Measurements from ENCODE around the gene SMYD4. TPM values are rescaled to one million over a fixed set of nuclear protein-coding genes. Genes with fewer than 3 reads are reported as not detected.
A peak's percentile ranks its signal among the peaks of the same experiment; 100 is the strongest.
"Not testable (repeated sequence)": the region's sequence is repeated elsewhere in the genome, so short reads cannot be mapped to it uniquely, and the experiment has no call there.

The SMYD4 gene
- polyA plus RNA-seq (2014; cell fraction: cytosol; rRNA removed), result 18.8 and 23.3 TPM in 2 replicates
- polyA plus RNA-seq (2014; cell fraction: nucleus; rRNA removed), result 18.7 and 33.4 TPM in 2 replicates

- DNase-seq (ENCODE audit: low spot score), result peak; percentile 90
Observed at GRCh38 chr17:1829592-1830257, at the start of gene SMYD4, which contains the start of gene RPA1. Gene SMYD4 (minus strand): TSS chr17:1829902. CDS start chr17:1827994, 1,908 bp downstream. Gene RPA1 (plus strand): TSS chr17:1830005. CDS start chr17:1830094, 89 bp downstream.

- no peak for DNase-seq (ENCODE audit: low spot score)
Observed at GRCh38 chr17:1878419-1879121, 48.9 kb upstream of the SMYD4 start.

DNA sequence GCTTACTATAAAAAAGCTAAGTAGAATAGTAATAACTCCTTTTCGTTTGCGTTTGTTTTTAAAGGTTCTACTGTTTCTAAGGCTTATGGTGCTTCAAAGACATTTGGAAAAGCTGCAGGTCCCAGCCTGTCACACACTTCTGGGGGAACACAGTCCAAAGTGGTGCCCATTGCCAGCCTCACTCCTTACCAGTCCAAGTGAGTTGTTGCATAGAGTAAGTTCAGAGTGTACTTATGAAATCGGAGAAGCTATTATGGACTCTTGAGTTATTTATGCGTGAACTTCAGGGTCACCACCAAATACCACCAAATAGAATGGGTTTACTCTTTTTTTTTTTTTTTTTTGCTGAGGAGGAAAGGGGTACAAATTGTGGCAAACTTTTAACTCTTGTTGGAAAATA is 45.9 kb upstream of the SMYD4 start:
- DNase-seq (ENCODE audit: low spot score), result no peak

DNA sequence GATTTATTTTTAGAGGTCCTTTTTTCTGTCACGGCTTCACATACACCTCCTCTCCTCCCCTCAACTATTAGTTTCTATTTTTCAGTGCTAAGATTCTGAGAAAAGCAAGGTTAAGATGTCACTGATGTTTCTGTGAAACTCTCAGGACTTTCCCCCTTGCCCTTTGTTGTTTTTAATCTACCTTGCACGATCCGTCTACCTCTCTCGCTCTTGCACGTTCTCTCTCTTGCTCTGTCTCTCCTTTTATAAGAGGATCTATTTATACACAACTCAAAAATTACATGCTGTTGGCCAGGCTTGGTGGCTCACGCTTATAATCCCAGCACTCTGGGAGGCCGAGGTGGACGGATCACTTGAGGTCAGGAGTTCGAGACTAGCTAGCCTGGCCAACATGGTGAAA is 43.7 kb upstream of the SMYD4 start:
- DNase-seq (ENCODE audit: low spot score), result no peak

GRCh38 chr17:1872976-1873375 is 43.3 kb upstream of the SMYD4 start:
- DNase-seq (ENCODE audit: low spot score), result no peak

DNA sequence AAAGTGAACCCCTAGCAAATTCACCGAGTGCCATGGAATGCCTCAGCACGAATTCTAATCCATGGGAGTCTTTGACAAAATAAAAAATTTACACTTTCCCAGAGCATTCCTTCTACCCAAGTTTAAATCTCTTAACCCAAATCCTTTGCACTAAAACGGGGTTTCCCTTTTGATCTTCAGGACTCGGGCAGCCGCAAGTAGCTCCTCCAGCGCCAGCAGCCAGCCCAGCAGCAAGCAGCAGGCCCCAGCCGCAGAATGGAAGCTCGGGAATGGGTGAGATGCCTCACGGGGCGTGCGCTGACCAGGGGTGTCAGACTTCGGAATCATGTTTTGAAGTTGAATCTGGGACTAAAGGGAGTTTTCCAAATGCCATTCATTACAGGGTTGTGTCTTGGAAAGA is 42.6 kb upstream of the SMYD4 start:
- DNase-seq (ENCODE audit: low spot score), result no peak

DNA sequence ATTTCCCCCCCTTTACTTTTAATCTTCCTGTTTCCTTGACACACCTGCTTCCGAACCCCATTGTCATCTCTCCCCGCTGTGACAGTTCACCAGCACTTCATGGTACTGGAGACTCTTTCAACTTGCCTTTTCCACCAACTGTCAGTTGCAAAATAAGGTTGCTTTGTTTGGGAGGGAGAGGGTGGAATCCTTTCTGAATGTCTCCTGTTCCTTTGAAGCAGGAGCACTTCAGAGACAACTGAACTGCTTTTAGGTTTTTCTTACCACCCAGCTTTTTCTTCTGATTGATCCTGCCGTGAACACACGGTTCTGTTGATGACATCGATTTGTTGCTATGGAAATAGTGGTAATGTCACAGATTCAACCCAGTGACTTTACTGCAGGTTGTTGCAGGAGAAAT is 42.1 kb upstream of the SMYD4 start:
- DNase-seq (ENCODE audit: low spot score), result no peak

DNA sequence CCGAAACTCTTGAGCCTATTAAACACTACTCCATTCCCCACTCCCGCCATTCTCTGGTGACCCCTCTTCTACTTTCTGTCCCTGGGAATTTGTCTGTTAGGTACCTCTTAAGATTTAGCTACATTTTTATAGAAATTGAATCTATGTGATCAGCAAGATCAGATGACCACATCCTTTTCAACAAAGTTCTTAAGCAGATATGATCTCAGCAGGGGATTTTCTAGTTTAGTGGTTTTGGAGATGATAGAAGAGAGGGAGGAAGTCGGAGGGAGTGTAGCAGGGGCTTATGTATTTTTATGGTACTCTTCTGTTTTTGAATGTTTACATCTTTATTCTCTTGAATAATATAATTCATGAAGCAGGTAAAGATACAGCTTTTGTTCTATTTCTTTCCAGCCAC is 40.9 kb upstream of the SMYD4 start:
- no peak for DNase-seq (ENCODE audit: low spot score)

DNA sequence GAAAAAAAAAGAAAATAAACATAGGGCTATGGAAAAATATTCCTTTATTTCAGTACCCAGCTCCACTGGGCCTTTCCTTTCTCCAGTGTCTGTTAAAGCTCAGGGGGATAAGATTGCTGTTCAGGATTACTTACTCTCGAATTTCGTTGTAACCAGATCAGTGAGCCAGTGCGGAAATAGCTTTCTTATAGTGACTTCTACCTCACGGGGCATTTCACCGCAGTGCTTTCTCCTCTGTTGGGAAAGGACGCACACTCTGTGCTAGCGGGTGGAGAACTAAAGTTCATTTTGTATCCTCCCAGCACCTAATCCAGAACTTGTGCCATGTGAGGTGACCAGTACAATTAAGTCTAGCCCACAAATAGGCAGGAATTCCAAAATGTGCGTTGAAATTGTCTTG is 38.4 kb upstream of the SMYD4 start:
- no peak for DNase-seq (ENCODE audit: low spot score)

GRCh38 chr17:1867307-1867706 is 37.6 kb upstream of the SMYD4 start:
- no peak for DNase-seq (ENCODE audit: low spot score)

GRCh38 chr17:1865252-1866037 is 35.7 kb upstream of the SMYD4 start:
- peak; percentile 52 for DNase-seq (ENCODE audit: low spot score)

DNA sequence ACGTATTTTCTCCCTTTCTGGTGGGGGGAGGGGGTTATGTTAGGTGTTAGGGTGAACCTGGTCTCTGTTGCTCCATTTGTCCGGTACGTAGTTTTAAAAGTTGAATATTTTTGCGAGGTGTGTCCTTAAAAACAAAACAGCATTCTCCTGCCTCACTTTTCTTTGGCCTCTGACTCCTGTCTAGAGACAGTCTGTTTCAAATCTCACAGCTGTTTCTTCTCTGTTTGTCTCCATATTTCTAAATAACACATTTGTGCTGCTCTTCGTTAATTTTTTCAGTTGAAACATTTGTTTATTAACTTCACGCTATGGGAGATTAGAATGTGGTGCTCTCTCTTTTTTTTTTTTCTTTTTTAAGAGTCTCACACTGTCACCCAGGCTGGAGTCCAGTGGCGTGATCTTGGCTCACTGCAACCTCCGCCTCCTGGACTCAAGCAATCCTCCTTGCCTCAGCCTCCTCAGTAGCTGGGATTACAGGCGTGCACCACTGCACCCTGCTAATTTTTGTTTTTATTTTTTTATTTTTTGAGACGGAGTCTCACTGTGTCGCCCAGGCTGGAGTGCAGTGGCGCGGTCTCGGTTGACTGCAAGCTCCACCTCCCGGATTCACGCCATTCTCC is 31.8 kb upstream of the SMYD4 start:
- DNase-seq (ENCODE audit: low spot score), result no peak

GRCh38 chr17:1860978-1861377 is 31.3 kb upstream of the SMYD4 start:
- DNase-seq (ENCODE audit: low spot score), result no peak

DNA sequence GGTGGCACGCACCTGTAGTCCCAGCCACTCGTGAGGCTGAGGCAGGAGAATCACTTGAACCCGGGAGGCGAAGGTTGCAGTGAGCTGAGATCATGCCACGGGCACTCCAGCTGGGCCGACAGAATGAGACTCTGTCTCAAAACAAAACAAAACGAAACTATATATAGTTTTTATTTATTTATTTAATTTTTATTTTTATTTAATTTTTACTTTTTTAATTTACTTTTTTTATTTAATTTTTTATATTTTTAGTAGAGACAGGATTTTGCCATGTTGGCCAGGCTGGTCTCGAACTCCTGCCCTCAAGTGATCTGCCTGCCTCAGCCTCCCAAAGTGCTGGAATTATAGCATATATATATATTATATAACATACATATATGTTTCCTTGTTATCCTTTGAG is 26.8 kb upstream of the SMYD4 start:
- DNase-seq (ENCODE audit: low spot score), result not testable (repeated sequence)

GRCh38 chr17:1853698-1854097 is 24.0 kb upstream of the SMYD4 start:
- DNase-seq (ENCODE audit: low spot score), result no peak

DNA sequence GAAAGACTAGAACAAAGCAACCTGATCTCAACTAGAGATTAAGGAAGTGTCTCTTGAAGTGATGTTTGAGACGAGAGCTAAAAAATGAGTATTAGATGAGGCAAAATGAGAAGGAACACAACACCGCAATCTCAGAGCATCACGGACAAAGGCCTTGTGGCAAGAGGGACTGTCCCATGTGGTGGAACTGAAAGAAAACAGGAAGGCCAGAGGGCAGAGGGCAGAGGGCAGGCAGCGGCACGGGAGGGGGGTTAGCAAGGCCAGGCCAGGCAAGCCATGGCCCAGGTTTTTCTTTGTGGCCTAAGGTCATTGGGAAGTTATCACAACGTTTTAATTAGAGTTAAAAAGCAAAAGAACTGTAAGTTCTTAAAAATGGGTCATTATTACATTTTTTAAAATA is 22.6 kb upstream of the SMYD4 start:
- DNase-seq (ENCODE audit: low spot score), result no peak

- no peak for DNase-seq (ENCODE audit: low spot score)
Observed at GRCh38 chr17:1847191-1847590, 17.5 kb upstream of the SMYD4 start.

DNA sequence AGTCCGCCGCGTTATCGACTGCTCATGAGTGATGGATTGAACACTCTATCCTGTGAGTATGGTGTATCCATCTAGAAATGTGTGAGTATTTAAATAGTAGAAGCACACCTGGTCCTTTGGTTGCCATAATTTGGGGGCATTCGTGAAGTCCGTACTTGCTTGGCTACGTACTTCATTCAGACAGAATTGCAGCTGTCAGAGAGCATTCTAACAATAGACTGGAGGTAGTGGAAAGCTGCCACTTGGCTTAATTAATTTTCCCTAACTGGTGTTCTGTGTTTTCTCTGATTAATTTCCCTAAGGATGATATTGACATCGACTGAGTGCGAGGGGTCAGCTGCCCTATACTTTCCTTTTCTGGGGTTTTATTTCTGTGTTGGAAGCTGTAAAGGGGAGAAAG is 14.2 kb upstream of the SMYD4 start:
- DNase-seq (ENCODE audit: low spot score), result no peak

DNA sequence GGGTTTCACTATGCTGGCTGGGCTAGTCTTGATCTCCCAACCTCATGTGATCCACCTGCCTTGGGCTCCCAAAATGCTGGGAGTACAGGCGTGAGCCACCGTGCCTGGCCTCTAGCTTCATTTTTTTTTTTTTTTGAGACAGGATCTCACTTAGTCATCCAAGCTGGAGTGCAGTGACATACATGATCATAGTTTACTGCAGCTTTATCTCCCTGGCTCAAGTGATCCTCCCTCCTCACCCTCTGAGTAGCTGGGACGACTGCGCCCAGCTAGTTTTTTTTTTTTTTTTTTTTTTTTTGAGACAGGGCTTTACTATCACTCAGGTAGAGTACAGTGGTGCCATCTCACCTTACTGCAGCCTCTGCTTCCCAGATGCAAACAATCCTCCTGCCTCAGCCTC is 9.8 kb upstream of the SMYD4 start:
- DNase-seq (ENCODE audit: low spot score), result no peak

DNA sequence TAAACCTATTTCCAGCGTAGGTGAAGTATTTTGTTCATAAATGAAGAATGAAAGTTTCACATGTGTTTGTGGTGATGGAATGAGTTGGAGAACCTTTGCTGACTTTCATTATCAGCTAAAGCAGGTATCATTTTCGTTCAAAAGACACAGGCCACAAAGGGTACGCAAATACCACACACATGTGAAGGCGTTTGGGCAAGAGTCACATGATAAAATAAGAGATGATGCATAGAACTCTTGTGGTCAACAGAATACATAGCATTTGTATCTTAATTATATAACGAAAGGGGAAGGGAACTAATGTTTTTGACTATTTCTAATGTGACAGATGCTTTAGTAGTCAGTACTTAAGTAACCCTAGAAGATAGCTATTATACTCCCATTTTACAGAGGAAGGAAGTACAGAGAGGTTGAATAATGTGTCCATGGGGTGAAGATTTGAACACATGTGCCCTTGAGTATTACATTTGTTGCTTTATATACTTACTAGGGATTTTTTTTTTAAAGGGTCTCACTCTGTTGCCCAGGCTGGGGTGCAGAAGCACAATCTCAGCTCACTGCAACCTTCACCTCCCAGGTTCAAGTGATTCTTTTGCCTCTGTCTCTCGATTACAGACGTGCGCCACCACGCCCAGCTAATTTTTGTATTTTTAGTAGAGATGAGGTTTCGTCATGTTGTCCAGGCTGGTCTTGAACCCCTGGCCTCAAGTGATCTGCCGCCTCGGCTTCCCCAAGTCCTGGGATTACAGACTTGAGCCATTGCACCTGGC is 4.9 kb upstream of the SMYD4 start:
- DNase-seq (ENCODE audit: low spot score), result no peak

DNA sequence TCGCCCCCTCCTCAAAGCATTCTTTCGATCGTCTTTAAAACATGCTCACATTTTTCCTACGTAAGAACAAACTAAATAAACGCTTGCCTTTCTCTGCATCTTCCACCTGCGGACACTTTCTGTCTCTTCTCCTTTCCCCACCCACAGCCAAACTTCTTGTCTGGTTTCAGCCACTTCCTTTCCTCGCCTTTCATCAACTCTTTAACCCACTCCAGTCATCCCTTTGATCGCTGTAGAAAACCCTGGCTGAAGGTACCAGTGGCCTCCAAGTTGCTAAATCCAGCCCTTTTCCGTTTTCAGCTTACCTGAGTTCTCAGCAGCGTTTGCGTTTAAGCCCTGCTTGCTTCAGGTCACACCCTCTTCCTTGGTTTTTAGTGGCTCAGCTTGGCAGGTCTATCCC is 586 bp upstream of the SMYD4 start:
- peak; percentile 40 for DNase-seq (ENCODE audit: low spot score)
